ENCODE measurements around the gene NXPH1. TPM values are rescaled to one million over a fixed set of nuclear protein-coding genes. Genes with fewer than 3 reads are reported as not detected.

The NXPH1 gene
- total RNA-seq, 3 donors from 2014 or later: not detected

- H3K9me3 ChIP-seq: no peaks in the 10 kb centered on the region
- no peak overlapping the region for H3K4me3 ChIP-seq
- no peaks in the 10 kb centered on the region for H3K36me3 ChIP-seq (ENCODE audit: low read depth)
- ATAC-seq (peak; percentile 98), DNase-seq (peak in 1 of 3 donors; percentile 21)
- TF ChIP-seq CTCF (IDR thresholded peaks at IDR 0.05): no peak
- intact Hi-C loops (cut with DNase I, micrococcal nuclease): no loop called here
- peaks cover 4% of the 10 kb centered on the region for H3K4me1 ChIP-seq (ENCODE audit: low read depth)
Measured at GRCh38 chr7:8629504-8629903, 196.1 kb downstream of the NXPH1 start.

GRCh38 chr7:8637322-8637721 lies 203.9 kb downstream of the NXPH1 start:
- DNase-seq: peak in 1 of 3 donors; percentile 7
- peak; percentile 83 for ATAC-seq
- no peak for TF ChIP-seq CTCF (IDR thresholded peaks at IDR 0.05)

GRCh38 chr7:8638076-8638475 lies 204.7 kb downstream of the NXPH1 start:
- intact Hi-C loops (cut with DNase I, micrococcal nuclease): no loop called here
- TF ChIP-seq CTCF (IDR thresholded peaks at IDR 0.05): no peak
- ATAC-seq (peak; percentile 88), DNase-seq (peak in 1 of 3 donors; percentile 37)
- Histone ChIP-seq H3K4me3 (no peak overlapping the region), H3K36me3 (ENCODE audit: low read depth) (no peaks in the 10 kb centered on the region), H3K9me3 (no peaks in the 10 kb centered on the region), H3K4me1 (ENCODE audit: low read depth) (no peaks in the 10 kb centered on the region)

More at GRCh38 chr7:8637322-8637721, 203.9 kb downstream of the NXPH1 start:
- Histone ChIP-seq H3K36me3 (ENCODE audit: low read depth) (no peaks in the 10 kb centered on the region), H3K4me1 (ENCODE audit: low read depth) (no peaks in the 10 kb centered on the region), H3K9me3 (no peaks in the 10 kb centered on the region), H3K4me3 (no peak overlapping the region)
- intact Hi-C loops (cut with DNase I, micrococcal nuclease): no loop called here

GRCh38 chr7:8639668-8640067 lies 206.3 kb downstream of the NXPH1 start:
- Histone ChIP-seq H3K36me3 (ENCODE audit: low read depth) (no peaks in the 10 kb centered on the region), H3K4me3 (no peak overlapping the region), H3K4me1 (ENCODE audit: low read depth) (no peaks in the 10 kb centered on the region), H3K9me3 (no peaks in the 10 kb centered on the region)
- ATAC-seq (no peak), DNase-seq (no peak)
- intact Hi-C loops (cut with DNase I, micrococcal nuclease): no loop called here
- TF ChIP-seq CTCF (IDR thresholded peaks at IDR 0.05): no peak

- ATAC-seq (no peak), DNase-seq (no peak)
- no peak for TF ChIP-seq CTCF (IDR thresholded peaks at IDR 0.05)
- no peaks in the 10 kb centered on the region for H3K9me3 ChIP-seq
- no peaks in the 10 kb centered on the region for H3K4me1 ChIP-seq (ENCODE audit: low read depth)
- no peaks in the 10 kb centered on the region for H3K36me3 ChIP-seq (ENCODE audit: low read depth)
- intact Hi-C loops (cut with DNase I, micrococcal nuclease): no loop called here
- H3K4me3 ChIP-seq: no peak overlapping the region
Measured at GRCh38 chr7:8640671-8641070, 207.3 kb downstream of the NXPH1 start.
